ENCODE measurements around the gene HTD2. TPM values are rescaled to one million over a fixed set of nuclear protein-coding genes. Genes with fewer than 3 reads are reported as not detected.
"Not testable (repeated sequence)": the region's sequence is repeated elsewhere in the genome, so short reads cannot be mapped to it uniquely, and the experiment has no call there.

Gene HTD2
- total RNA-seq = 1 to 10 TPM; 7.6 to 8.1 TPM

DNA sequence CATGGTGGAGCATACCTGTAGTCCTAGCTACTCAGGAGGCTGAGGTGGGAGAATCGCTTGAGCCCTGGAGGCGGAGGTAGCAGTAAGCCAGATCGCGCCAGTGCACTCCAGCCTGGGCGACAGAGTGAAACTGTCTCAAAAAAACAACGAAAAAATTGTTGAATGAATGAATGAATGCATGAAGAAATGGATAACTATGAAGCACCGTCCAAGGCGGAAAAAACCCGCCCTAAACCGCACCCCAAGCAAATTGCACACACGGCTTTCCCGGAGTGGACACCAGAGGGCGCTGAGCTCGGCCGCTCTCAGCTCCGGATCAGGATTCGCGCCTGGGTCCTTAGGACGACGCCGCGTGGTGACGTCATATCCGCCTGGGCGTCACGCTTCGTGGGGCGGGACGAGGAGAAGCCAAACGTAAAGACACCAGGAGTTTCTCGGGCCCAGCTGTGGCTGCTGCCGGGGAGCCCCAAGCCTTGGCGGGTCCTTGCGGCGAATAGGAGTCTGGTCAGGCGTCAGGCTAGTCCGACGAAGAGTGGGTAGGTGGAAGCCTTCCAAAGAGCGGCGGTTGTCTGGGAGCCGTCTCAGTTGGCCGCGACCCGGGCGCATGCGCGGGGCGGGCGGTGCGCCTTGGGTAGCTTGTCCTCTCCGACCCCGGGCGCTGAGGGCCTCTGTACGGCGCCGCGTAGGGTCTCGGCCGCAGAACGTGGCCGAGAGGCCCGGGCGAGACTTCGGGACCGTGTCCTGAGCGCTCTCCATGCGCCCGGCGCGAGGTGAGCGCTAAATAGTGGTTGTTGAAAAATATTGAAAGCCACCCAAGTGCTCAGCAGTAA lies at the start of gene HTD2, which contains the start of gene RPP14:
Gene HTD2 (plus strand): TSS at position 639 of the 830 bp plus-strand sequence. CDS start 11,094 bp downstream, outside the sequence.
Gene RPP14 (plus strand): TSS at position 364 of the 830 bp plus-strand sequence. CDS start 4,085 bp downstream, outside the sequence.
- Mint-ChIP-seq H3K4me3 (peak within 1 kb of the TSS; percentile 90), H3K4me1 (ENCODE audit: low read depth) (peaks cover 29% of the 10 kb centered on the region), H3K9me3 (ENCODE audit: insufficient read depth) (no peaks in the 10 kb centered on the region), H3K27me3 (ENCODE audit: low read depth) (peaks cover 8% of the 10 kb centered on the region), H3K27ac (peak within 1 kb of the TSS; percentile 100), H3K36me3 (ENCODE audit: low read depth) (peaks cover 22% of the 10 kb centered on the region)
- ATAC-seq (peak; percentile 88), DNase-seq (peak; percentile 98)
- ChIA-PET CTCF (interaction anchor here (0.6 to 4.8 kb wide), 79 partner anchors 9 to 909 kb away, joined by 3 to 127 read pairs (median 4); partner anchors contain the start of genes ABHD6, FLNB, KCTD6 and PDHB), POLR2A (interaction anchor here (0.5 to 1.9 kb wide), 13 partner anchors 10 to 750 kb away, joined by 3 to 11 read pairs (median 3); partner anchors contain the start of gene PDE12)

DNA sequence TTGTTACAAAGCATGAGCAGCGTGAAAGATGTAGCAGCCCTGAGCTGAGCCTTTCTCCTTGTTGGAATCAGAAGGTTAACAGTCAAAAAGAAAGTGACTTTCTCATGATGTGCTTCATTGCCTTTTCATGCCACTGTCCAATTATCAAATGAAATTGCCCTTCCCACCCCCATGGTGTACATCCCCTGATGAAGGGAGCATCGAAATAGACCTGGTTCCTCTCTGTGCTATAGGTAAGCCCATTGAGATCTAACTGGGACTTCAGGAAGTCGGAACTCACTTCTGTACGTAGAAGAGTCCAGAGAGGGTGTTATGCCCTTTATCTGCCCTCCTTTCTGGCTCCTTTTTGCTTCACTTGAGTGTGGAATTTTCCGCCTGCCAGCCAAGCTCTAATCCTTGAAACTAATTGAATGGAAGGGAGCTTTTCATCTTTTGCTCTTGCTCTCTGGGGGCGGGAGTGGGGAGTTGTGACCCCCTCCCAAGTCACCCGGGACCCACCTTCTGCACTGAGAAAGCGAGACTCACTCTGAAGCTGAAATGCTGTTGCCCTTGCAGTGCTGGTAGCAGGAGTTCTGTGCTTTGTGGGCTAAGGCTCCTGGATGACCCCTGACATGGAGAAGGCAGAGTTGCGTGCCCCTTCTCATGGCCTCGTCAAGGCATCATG lies 47.8 kb upstream of the HTD2 start:
- Mint-ChIP-seq H3K4me3 (no peak overlapping the region), H3K36me3 (ENCODE audit: low read depth) (peaks cover 3% of the 10 kb centered on the region), H3K9me3 (ENCODE audit: insufficient read depth) (no peaks in the 10 kb centered on the region), H3K27me3 (ENCODE audit: low read depth) (no peaks in the 10 kb centered on the region), H3K27ac (no peak overlapping the region), H3K4me1 (ENCODE audit: low read depth) (peaks cover 9% of the 10 kb centered on the region)
- ChIA-PET POLR2A (no interaction called here), CTCF (no interaction called here)
- DNase-seq (no peak), ATAC-seq (no peak)

DNA sequence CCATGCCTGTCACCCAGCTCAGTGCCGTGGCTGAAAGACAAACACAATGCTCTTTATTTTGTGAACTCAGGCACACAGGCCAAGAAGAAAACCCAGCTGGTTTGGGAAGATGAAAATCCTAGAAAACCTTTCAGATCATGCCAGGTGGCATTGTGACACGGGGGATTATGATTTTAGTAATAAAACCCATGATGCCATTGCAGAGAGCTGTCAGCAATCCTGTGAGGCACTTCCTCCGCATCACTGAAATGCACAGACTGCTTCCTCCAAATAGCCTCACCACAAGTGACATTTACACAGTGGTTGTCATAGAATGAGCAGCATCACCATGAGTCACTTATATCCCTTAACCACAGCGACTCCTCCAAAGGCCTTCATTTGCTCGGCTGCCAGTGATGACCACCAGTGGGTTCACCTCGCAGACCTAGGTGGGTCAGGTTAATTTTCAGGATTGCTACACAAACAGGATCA lies 46.0 kb upstream of the HTD2 start:
- H3K27me3 Mint-ChIP-seq (ENCODE audit: low read depth) = no peaks in the 10 kb centered on the region
- ChIA-PET CTCF (interaction anchor here (1.4 kb wide), 1 partner anchor 43 kb away, joined by 4 read pairs; no protein-coding TSS in a partner anchor), POLR2A (interaction anchor here (0.6 kb wide), 1 partner anchor 46 kb away, joined by 3 read pairs; the partner anchor contains the start of genes HTD2 and RPP14)
- peak; percentile 48 for DNase-seq
- ATAC-seq = peak; percentile 58
- H3K27ac Mint-ChIP-seq = no peak overlapping the region
- H3K9me3 Mint-ChIP-seq (ENCODE audit: insufficient read depth) = no peaks in the 10 kb centered on the region
- H3K4me1 Mint-ChIP-seq (ENCODE audit: low read depth) = peaks cover 9% of the 10 kb centered on the region
- H3K36me3 Mint-ChIP-seq (ENCODE audit: low read depth) = peaks cover 3% of the 10 kb centered on the region
- no peak overlapping the region for H3K4me3 Mint-ChIP-seq

DNA sequence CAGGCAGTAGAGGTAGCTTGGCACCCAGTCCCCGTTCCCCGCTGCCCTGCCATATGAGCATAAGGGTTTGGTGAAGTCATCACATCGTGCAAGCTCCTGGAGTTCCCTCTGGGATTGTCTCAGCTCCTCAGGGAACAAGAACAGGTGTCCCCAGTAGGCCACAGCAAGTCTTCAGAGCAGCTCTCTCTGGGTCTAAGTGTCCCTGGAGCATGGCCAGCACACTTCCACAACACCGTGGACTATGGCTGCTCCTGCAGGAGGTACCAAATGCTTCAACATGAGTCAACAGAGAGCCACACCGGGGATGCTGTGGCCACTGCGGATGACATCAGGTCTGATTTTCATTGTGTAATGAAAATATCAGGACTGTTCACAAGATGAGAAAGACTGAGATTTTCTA lies 45.6 kb upstream of the HTD2 start:
- ATAC-seq (no peak), DNase-seq (no peak)
- Mint-ChIP-seq H3K27me3 (ENCODE audit: low read depth) (no peaks in the 10 kb centered on the region), H3K9me3 (ENCODE audit: insufficient read depth) (no peaks in the 10 kb centered on the region), H3K36me3 (ENCODE audit: low read depth) (peaks cover 3% of the 10 kb centered on the region), H3K4me1 (ENCODE audit: low read depth) (peaks cover 9% of the 10 kb centered on the region), H3K27ac (no peak overlapping the region), H3K4me3 (no peak overlapping the region)
- CTCF ChIA-PET = interaction anchor here (1.4 kb wide), 1 partner anchor 44 kb away, joined by 4 read pairs; no protein-coding TSS in a partner anchor
- POLR2A ChIA-PET = no interaction called here

DNA sequence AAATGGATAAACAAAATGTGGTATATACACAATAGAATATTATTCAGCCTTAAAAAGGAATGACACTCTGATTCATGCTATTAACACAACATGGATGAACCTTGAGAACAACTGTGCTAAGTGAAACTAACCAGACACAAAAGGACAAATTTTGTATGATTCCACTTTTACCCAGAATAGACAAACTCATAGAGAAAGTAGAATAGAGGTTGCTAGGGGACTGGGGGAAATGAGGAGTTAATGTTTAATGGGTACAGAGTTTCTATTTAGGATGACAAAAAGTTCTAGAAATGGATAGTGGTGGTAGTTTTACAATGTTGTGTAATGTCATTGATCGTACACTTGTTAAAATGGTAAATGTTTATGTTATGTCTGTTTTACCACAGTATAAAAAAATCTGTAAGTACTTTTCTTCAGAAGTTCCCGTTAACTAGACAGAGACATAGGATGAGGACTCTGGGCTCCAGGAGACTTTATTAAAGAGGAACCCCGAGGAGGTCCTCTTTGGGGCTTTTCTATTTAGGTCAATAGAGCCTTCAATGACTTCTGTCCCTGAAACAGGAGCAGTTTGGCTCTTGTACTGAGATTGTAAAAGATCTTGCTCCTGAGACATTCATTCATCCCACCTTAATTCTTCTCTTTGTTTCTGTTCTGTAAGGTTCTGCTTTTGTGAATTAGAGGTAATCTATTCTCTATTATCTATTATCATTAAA lies 44.2 kb upstream of the HTD2 start:
- CTCF ChIA-PET = interaction anchor here (1.3 kb wide), 1 partner anchor 85 kb away, joined by 3 read pairs; no protein-coding TSS in a partner anchor
- peaks cover 9% of the 10 kb centered on the region for H3K4me1 Mint-ChIP-seq (ENCODE audit: low read depth)

DNA sequence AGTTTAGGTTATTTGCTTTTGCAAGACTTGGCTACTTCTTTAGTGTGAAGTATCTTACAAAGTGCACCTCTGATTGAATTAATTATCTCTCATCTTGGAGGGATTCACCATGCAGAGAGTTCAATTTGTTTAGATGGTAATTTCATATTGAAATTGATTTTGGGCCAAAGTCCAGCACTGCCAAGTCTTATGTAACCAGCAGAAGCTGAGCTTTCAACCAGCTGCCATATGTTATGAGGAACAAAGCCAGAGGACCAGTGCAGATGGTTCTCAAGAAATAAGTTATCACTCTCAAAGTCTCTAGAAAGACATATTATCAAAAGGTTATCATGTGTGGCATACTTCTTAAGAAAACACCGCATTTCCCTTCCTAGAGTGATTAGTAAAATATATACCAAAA lies 39.7 kb upstream of the HTD2 start:
- no peak for ATAC-seq
- H3K27ac Mint-ChIP-seq = no peak overlapping the region
- POLR2A ChIA-PET = no interaction called here

More for the DNA sequence above, 44.2 kb upstream of the HTD2 start:
- DNase-seq (no peak), ATAC-seq (no peak)
- Mint-ChIP-seq H3K9me3 (ENCODE audit: insufficient read depth) (no peaks in the 10 kb centered on the region), H3K27ac (no peak overlapping the region), H3K4me3 (no peak overlapping the region), H3K36me3 (ENCODE audit: low read depth) (peaks cover 3% of the 10 kb centered on the region), H3K27me3 (ENCODE audit: low read depth) (no peaks in the 10 kb centered on the region)
- POLR2A ChIA-PET = no interaction called here

DNA sequence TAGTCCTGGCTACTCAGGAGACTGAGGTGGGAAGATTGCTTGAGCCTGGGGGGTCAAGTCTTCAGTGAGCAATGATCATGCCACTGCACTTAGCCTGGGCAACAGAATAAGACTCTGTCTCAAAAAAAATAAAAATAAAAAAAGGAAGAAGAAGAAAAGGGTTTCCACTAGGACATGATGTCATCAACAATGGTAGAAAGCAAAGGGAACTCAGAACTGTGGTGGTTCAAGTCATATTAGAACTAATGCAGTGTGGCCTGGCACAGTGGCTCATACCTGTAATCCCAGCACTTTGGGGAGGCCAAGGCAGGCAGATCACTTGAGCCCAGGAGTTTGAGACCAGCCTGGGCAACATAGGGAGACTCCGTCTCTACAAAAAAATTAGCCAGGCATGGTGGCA lies 38.8 kb upstream of the HTD2 start:
- POLR2A ChIA-PET; H3K4me3 Mint-ChIP-seq; H3K9me3 Mint-ChIP-seq (ENCODE audit: insufficient read depth); ATAC-seq; CTCF ChIA-PET; DNase-seq; H3K4me1 Mint-ChIP-seq (ENCODE audit: low read depth); H3K36me3 Mint-ChIP-seq (ENCODE audit: low read depth); H3K27me3 Mint-ChIP-seq (ENCODE audit: low read depth); H3K27ac Mint-ChIP-seq: not testable (repeated sequence)

More for the DNA sequence above, 39.7 kb upstream of the HTD2 start:
- H3K36me3 Mint-ChIP-seq (ENCODE audit: low read depth) = no peaks in the 10 kb centered on the region
- CTCF ChIA-PET = no interaction called here
- no peaks in the 10 kb centered on the region for H3K9me3 Mint-ChIP-seq (ENCODE audit: insufficient read depth)
- H3K27me3 Mint-ChIP-seq (ENCODE audit: low read depth) = no peaks in the 10 kb centered on the region
- no peak for DNase-seq
- H3K4me3 Mint-ChIP-seq = no peak overlapping the region
- H3K4me1 Mint-ChIP-seq (ENCODE audit: low read depth) = no peaks in the 10 kb centered on the region

DNA sequence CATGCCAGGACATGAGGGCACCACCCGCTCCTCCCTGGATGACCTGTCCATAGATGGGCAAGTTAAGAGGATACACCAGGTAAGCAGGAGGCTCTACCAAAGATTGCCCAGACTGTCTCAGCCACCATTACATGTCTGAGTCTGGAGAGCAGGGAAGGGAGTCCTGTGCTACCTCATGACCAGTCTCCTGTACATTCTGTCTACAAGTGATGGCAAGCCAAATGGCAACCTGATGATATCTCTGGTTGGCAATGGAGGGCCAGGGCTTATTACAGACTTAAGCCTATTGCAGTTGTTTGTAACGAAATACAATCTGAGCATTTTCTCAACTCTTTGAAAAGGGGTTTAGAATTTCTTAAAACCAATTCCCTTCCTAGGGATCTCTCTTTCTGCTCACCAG lies 37.0 kb upstream of the HTD2 start:
- no peak for DNase-seq
- ATAC-seq = no peak
- ChIA-PET CTCF (interaction anchor here (1.1 kb wide), 1 partner anchor 37 kb away, joined by 3 read pairs; the partner anchor contains the start of genes HTD2 and RPP14), POLR2A (interaction anchor here (0.6 kb wide), 1 partner anchor 1132 kb away, joined by 3 read pairs; no protein-coding TSS in a partner anchor)
- no peaks in the 10 kb centered on the region for H3K27me3 Mint-ChIP-seq (ENCODE audit: low read depth)
- peaks cover 3% of the 10 kb centered on the region for H3K36me3 Mint-ChIP-seq (ENCODE audit: low read depth)
- no peaks in the 10 kb centered on the region for H3K9me3 Mint-ChIP-seq (ENCODE audit: insufficient read depth)
- H3K4me3 Mint-ChIP-seq = no peak overlapping the region
- H3K4me1 Mint-ChIP-seq (ENCODE audit: low read depth) = peaks cover 5% of the 10 kb centered on the region
- no peak overlapping the region for H3K27ac Mint-ChIP-seq

DNA sequence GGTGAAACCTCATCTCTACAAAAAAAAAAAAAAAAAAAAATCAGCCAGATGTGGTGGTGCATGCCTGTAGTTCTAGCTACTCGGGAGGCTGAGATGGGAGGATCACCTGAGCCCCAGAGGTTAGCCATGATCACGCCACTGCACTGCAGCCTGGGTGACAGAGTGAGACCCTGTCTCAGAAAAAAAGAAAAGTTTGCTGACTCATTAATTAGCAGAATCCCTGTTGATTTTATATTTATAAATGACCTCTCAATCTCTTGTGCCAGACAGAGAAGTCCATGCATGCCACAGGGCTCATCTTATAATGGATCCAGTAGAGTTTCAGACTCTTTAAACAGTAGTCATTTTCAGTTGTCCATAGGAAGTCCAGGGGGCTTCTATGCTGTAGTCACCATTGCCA lies 35.8 kb upstream of the HTD2 start:
- no peak for DNase-seq
- CTCF ChIA-PET = interaction anchor here (0.6 to 1.1 kb wide), 2 partner anchors 29 to 36 kb away, joined by 3 read pairs; partner anchors contain the start of genes HTD2 and RPP14
- Mint-ChIP-seq H3K36me3 (ENCODE audit: low read depth) (peaks cover 6% of the 10 kb centered on the region), H3K27me3 (ENCODE audit: low read depth) (no peaks in the 10 kb centered on the region), H3K9me3 (ENCODE audit: insufficient read depth) (no peaks in the 10 kb centered on the region), H3K27ac (no peak overlapping the region), H3K4me3 (no peak overlapping the region), H3K4me1 (ENCODE audit: low read depth) (peaks cover 5% of the 10 kb centered on the region)
- POLR2A ChIA-PET = no interaction called here
- no peak for ATAC-seq

DNA sequence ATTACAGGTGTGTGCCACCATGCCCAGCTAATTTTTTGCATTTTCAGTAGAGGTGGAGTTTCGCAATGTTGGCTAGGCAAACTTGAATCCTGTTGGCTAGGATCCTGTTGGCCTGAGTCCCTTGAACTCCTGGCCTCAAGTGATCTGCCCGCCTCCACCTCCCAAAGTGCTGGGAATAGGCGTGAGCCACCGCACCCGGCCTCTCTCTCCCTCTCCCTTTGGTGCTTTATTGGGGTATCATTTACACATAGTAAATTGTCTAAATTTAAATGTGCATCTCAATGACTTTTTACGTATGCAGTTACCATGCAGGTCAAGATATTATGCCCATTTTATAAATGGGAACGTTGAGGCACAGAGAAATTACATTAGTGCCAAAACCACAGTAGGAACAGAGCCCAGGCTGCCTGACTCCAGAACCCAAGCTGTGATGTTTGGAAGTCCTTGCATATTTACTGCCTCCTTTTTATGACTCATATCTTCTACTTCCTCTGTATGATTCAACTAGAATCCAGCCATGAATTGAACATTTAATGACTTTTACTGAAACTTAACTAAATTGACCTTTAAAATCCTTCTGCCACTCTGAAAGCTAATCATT lies 34.3 kb upstream of the HTD2 start:
- ChIA-PET CTCF (interaction anchor here (1.1 to 1.2 kb wide), 2 partner anchors 35 to 94 kb away, joined by 4 to 5 read pairs; partner anchors contain the start of genes HTD2 and RPP14), POLR2A (no interaction called here)
- Mint-ChIP-seq H3K9me3 (ENCODE audit: insufficient read depth) (no peaks in the 10 kb centered on the region), H3K27me3 (ENCODE audit: low read depth) (no peaks in the 10 kb centered on the region), H3K4me3 (no peak overlapping the region), H3K4me1 (ENCODE audit: low read depth) (peaks cover 5% of the 10 kb centered on the region), H3K27ac (no peak overlapping the region), H3K36me3 (ENCODE audit: low read depth) (peaks cover 12% of the 10 kb centered on the region)
- no peak for DNase-seq
- ATAC-seq = no peak

DNA sequence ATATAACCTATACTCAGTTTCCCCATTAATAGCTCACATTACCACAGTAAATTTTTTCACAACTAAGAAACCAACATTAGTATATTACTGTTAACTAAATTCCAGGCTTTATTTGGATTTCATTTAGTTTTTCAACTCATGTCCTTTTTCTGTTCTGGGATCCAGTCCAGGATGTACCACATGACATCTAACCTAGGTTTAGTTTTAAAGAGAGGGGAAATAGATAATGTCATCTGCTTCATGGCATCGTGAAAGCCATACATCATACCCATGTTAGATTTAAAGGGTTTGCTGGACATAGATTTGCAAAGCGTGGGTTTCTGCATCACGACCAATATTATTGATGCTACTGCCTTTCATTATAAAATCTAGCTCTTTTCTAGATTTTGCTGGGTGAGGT lies 33.4 kb upstream of the HTD2 start:
- peaks cover 5% of the 10 kb centered on the region for H3K4me1 Mint-ChIP-seq (ENCODE audit: low read depth)
- H3K4me3 Mint-ChIP-seq = no peak overlapping the region
- no peak overlapping the region for H3K27ac Mint-ChIP-seq
- no peaks in the 10 kb centered on the region for H3K27me3 Mint-ChIP-seq (ENCODE audit: low read depth)
- H3K36me3 Mint-ChIP-seq (ENCODE audit: low read depth) = peaks cover 17% of the 10 kb centered on the region
- DNase-seq (no peak), ATAC-seq (no peak)
- POLR2A ChIA-PET = no interaction called here
- CTCF ChIA-PET = no interaction called here
- peaks cover 3% of the 10 kb centered on the region for H3K9me3 Mint-ChIP-seq (ENCODE audit: insufficient read depth)

Data from activated CD8-positive, alpha-beta T cell treated with anti-CD3 and anti-CD28 coated beads, Interleukin-2, amount 10 ng/mL, durations not matched to agents 7 days and 5 days (primary cell).